ENCODE data around the gene FMO4.

Gene FMO4

GRCh38 chr1:171300401-171300800 lies 13.6 kb upstream of the FMO4 start:
- no peak for DNase-seq (ENCODE audit: extremely low spot score)
- TF ChIP-seq FOXM1 (IDR thresholded peaks at IDR 0.05; ENCODE audit: borderline replicate concordance) (no peak), ELF4 (IDR thresholded peaks at IDR 0.05) (no peak), FOXK2 (IDR thresholded peaks at IDR 0.05) (no peak), TARDBP (IDR thresholded peaks at IDR 0.05) (no peak), SP1 (IDR thresholded peaks at IDR 0.05) (no peak), BHLHE40 (IDR thresholded peaks at IDR 0.05; ENCODE audit: borderline replicate concordance) (no peak), FOXA1 (IDR thresholded peaks at IDR 0.05) (no peak), ARNT (IDR thresholded peaks at IDR 0.05) (no peak), NFRKB (IDR thresholded peaks at IDR 0.05) (no peak), ZNF384 (IDR thresholded peaks at IDR 0.05) (no peak), HDGF (IDR thresholded peaks at IDR 0.05; ENCODE audit: borderline replicate concordance) (no peak), LEF1 (IDR thresholded peaks at IDR 0.05; ENCODE audit: borderline replicate concordance) (no peak), PKNOX1 (IDR thresholded peaks at IDR 0.05) (no peak), SUZ12 (IDR thresholded peaks at IDR 0.05) (no peak), L3MBTL2 (conservative IDR thresholded peaks at IDR 0.05) (no peak), CTBP1 (IDR thresholded peaks at IDR 0.05; ENCODE audit: borderline replicate concordance) (no peak)
- POLR2A ChIA-PET = interaction anchor here (0.6 kb wide), 1 partner anchor 10 kb away, joined by 3 read pairs; no protein-coding TSS in a partner anchor
- CTCF ChIA-PET = interaction anchor here (0.8 kb wide), 1 partner anchor 13 kb away, joined by 4 read pairs; no protein-coding TSS in a partner anchor

- TF ChIP-seq PKNOX1 (IDR thresholded peaks at IDR 0.05) (no peak), ELF4 (IDR thresholded peaks at IDR 0.05) (no peak), FOXK2 (IDR thresholded peaks at IDR 0.05) (no peak), FOXA1 (IDR thresholded peaks at IDR 0.05) (no peak), ARNT (IDR thresholded peaks at IDR 0.05) (no peak), HDGF (IDR thresholded peaks at IDR 0.05; ENCODE audit: borderline replicate concordance) (no peak), LEF1 (IDR thresholded peaks at IDR 0.05; ENCODE audit: borderline replicate concordance) (no peak), TARDBP (IDR thresholded peaks at IDR 0.05) (no peak), SP1 (IDR thresholded peaks at IDR 0.05) (no peak), NFRKB (IDR thresholded peaks at IDR 0.05) (no peak), BHLHE40 (IDR thresholded peaks at IDR 0.05; ENCODE audit: borderline replicate concordance) (no peak)
Measured at GRCh38 chr1:171310661-171311087, 3.3 kb upstream of the FMO4 start.

GRCh38 chr1:171311771-171312558 lies 2.0 kb upstream of the FMO4 start:
- TF ChIP-seq L3MBTL2 (conservative IDR thresholded peaks at IDR 0.05) = no peak
- no peak for TF ChIP-seq TARDBP (IDR thresholded peaks at IDR 0.05)
- no peak for TF ChIP-seq CTBP1 (IDR thresholded peaks at IDR 0.05; ENCODE audit: borderline replicate concordance)
- no peak for TF ChIP-seq FOXM1 (IDR thresholded peaks at IDR 0.05; ENCODE audit: borderline replicate concordance)
- no peak for TF ChIP-seq HDGF (IDR thresholded peaks at IDR 0.05; ENCODE audit: borderline replicate concordance)
- TF ChIP-seq FOXK2 (IDR thresholded peaks at IDR 0.05) = no peak
- no peak for TF ChIP-seq BHLHE40 (IDR thresholded peaks at IDR 0.05; ENCODE audit: borderline replicate concordance)
- TF ChIP-seq LEF1 (IDR thresholded peaks at IDR 0.05; ENCODE audit: borderline replicate concordance) = no peak
- TF ChIP-seq ZNF384 (IDR thresholded peaks at IDR 0.05) = no peak
- TF ChIP-seq PKNOX1 (IDR thresholded peaks at IDR 0.05) = no peak
- no peak for TF ChIP-seq ARNT (IDR thresholded peaks at IDR 0.05)
- TF ChIP-seq FOXA1 (IDR thresholded peaks at IDR 0.05) = no peak
- no peak for TF ChIP-seq SP1 (IDR thresholded peaks at IDR 0.05)
- POLR2A ChIA-PET = no interaction called here
- DNase-seq (ENCODE audit: extremely low spot score) = no peak
- CTCF ChIA-PET = interaction anchor here (0.6 to 2.5 kb wide), 5 partner anchors 35 to 729 kb away, joined by 3 to 19 read pairs (median 5); no protein-coding TSS in a partner anchor

More at GRCh38 chr1:171310661-171311087, 3.3 kb upstream of the FMO4 start:
- DNase-seq (ENCODE audit: extremely low spot score) = no peak
- CTCF ChIA-PET = interaction anchor here (0.8 kb wide), 1 partner anchor 344 kb away, joined by 3 read pairs; no protein-coding TSS in a partner anchor
- POLR2A ChIA-PET = interaction anchor here (0.7 kb wide), 1 partner anchor 11 kb away, joined by 3 read pairs; no protein-coding TSS in a partner anchor

GRCh38 chr1:171313319-171313834 lies 606 bp upstream of the FMO4 start:
- no peak for DNase-seq (ENCODE audit: extremely low spot score)
- POLR2A ChIA-PET = interaction anchor here (0.6 to 1.6 kb wide), 3 partner anchors 19 to 173 kb away, joined by 3 to 5 read pairs (median 4); no protein-coding TSS in a partner anchor

More at GRCh38 chr1:171313319-171313834, 606 bp upstream of the FMO4 start:
- CTCF ChIA-PET = interaction anchor here (0.5 to 2.5 kb wide), 18 partner anchors 8 to 1710 kb away, joined by 3 to 19 read pairs (median 4); partner anchors contain the start of gene FMO1
- TF ChIP-seq ARNT (IDR thresholded peaks at IDR 0.05) = no peak
- TF ChIP-seq FOXA1 (IDR thresholded peaks at IDR 0.05) = no peak
- no peak for TF ChIP-seq FOXM1 (IDR thresholded peaks at IDR 0.05; ENCODE audit: borderline replicate concordance)
- TF ChIP-seq NFRKB (IDR thresholded peaks at IDR 0.05) = no peak
- TF ChIP-seq SP1 (IDR thresholded peaks at IDR 0.05) = no peak
- TF ChIP-seq TARDBP (IDR thresholded peaks at IDR 0.05) = no peak
- no peak for TF ChIP-seq BHLHE40 (IDR thresholded peaks at IDR 0.05; ENCODE audit: borderline replicate concordance)
- TF ChIP-seq CTBP1 (IDR thresholded peaks at IDR 0.05; ENCODE audit: borderline replicate concordance) = no peak
- TF ChIP-seq HDGF (IDR thresholded peaks at IDR 0.05; ENCODE audit: borderline replicate concordance) = no peak
- no peak for TF ChIP-seq PKNOX1 (IDR thresholded peaks at IDR 0.05)
- TF ChIP-seq FOXK2 (IDR thresholded peaks at IDR 0.05) = no peak
- TF ChIP-seq LEF1 (IDR thresholded peaks at IDR 0.05; ENCODE audit: borderline replicate concordance) = no peak
- TF ChIP-seq ZNF384 (IDR thresholded peaks at IDR 0.05) = no peak
- TF ChIP-seq ELF4 (IDR thresholded peaks at IDR 0.05) = no peak
- no peak for TF ChIP-seq L3MBTL2 (conservative IDR thresholded peaks at IDR 0.05)
- TF ChIP-seq SUZ12 (IDR thresholded peaks at IDR 0.05) = no peak

All from HEK293T (cell line).